ENCODE results near the gene PAQR5.

GRCh38 chr15:69402816-69403215, 104.1 kb downstream of the PAQR5 start:
- TF ChIP-seq CTCF (IDR thresholded peaks at IDR 0.05; ENCODE audit: low read length) = no peak
- no peak for TF ChIP-seq EZH2 (IDR thresholded peaks at IDR 0.05; ENCODE audit: borderline replicate concordance, low read length)

All from OCI-LY1 (cell line).